IPS-18c (cell line): ENCODE measurements around the gene MAPK1.
"Not testable (repeated sequence)": the region's sequence is repeated elsewhere in the genome, so short reads cannot be mapped to it uniquely, and the experiment has no call there.

Source experiments
- H3K4me3 ChIP-seq: 2 replicates; pipeline ENCODE4 v1.7.0; 2013; ENCODE audit warnings: low read depth, mild to moderate bottlenecking, low read length, moderate library complexity; ENCODE audit not compliant: insufficient read depth
- H3K9me3 ChIP-seq: one replicate; pipeline ENCODE4 v1.6.1; 2013; ENCODE audit warnings: mild to moderate bottlenecking, low read length, moderate library complexity; ENCODE audit not compliant: control insufficient read depth, insufficient read depth

Gene MAPK1

DNA sequence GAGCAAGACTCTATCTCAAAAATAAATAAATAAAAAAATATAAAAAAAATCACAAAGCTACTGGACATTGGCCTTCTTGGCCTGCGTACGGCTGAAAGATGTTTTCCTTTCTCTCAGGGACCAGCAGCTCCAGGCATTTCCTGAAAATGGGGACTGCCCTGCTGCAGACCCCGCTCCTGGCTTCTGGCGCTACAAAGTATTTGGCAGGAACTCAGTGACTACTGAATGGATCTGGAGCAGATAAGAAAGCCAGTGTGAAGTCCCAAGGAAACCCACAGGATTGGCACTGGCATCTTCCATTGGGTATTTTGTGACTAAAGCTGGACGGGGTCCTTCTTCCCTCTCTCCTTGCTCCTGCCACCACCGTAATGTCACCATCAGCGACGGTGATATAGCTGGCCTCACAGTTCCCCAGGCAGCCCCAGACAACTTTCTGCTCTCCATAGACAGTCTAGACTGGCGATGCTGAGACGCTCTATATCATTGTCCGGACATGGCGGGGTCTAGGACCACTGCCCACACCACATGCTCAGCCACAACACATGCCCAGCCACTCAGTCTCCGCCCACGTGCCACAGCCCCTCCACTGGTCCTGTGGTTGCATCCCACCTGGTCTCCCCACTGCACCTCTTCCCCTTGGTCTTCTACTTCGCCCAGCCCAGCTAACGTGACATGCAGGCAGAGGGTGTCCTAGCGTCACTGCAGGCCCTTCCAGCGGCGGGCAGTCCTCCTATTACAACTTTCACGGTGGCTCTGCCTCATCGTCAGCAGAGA lies 109.2 kb downstream of the MAPK1 start:
- Histone ChIP-seq H3K4me3 (no peak overlapping the region), H3K9me3 (no peaks in the 10 kb centered on the region)

GRCh38 chr22:21755851-21756284 lies 111.6 kb downstream of the MAPK1 start:
- H3K9me3 ChIP-seq: no peaks in the 10 kb centered on the region
- no peak overlapping the region for H3K4me3 ChIP-seq

GRCh38 chr22:21754523-21754922 lies 112.9 kb downstream of the MAPK1 start:
- Histone ChIP-seq H3K4me3 (no peak overlapping the region), H3K9me3 (no peaks in the 10 kb centered on the region)

DNA sequence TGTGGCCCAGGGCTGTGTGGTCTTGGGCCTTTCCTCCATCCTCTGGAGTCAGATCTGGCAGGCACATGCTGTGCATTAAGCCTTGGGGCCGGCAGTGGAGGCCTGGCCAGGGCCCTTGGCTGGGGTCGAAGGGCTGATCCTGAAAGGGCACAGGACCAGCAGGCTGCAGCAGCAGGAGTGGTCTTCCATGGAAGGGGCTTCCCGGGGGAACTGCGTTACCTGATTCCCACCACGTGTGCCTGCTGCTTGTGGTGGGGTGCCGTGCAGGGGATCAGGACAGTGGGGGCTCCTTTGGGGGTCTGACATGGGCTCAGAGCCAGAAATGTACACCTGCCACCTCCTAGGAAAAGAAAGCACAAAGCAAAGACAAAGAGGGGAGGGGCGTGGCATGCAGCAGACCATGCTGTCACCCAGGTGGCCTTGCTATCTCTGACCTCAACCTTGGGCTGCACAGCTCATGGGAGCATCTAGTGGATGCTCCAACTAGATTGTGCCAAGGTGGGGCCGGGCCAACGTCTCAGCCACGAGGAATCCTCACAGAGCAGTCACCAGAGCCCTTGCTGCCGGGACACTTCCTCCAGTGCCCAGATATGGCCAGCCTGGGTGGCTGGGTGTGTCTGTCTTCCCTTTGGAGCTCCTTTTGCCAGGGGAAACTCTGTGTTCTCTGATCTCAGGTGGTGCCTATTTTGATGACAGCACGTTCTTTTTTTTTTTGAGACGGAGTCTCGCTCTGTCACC lies 113.9 kb downstream of the MAPK1 start:
- H3K9me3 ChIP-seq: no peaks in the 10 kb centered on the region
- H3K4me3 ChIP-seq: no peak overlapping the region

- H3K4me3 ChIP-seq: no peak overlapping the region
- no peaks in the 10 kb centered on the region for H3K9me3 ChIP-seq
Observed at GRCh38 chr22:21752276-21752675, 115.2 kb downstream of the MAPK1 start.

- no peaks in the 10 kb centered on the region for H3K9me3 ChIP-seq
- H3K4me3 ChIP-seq: no peak overlapping the region
Observed at GRCh38 chr22:21745948-21746347, 121.5 kb downstream of the MAPK1 start.

- not testable (repeated sequence) for H3K9me3 ChIP-seq, H3K4me3 ChIP-seq
Observed at GRCh38 chr22:21744917-21745316, 122.5 kb downstream of the MAPK1 start.

GRCh38 chr22:21741790-21742189 lies 125.7 kb downstream of the MAPK1 start:
- Histone ChIP-seq H3K9me3 (no peaks in the 10 kb centered on the region), H3K4me3 (no peak overlapping the region)

DNA sequence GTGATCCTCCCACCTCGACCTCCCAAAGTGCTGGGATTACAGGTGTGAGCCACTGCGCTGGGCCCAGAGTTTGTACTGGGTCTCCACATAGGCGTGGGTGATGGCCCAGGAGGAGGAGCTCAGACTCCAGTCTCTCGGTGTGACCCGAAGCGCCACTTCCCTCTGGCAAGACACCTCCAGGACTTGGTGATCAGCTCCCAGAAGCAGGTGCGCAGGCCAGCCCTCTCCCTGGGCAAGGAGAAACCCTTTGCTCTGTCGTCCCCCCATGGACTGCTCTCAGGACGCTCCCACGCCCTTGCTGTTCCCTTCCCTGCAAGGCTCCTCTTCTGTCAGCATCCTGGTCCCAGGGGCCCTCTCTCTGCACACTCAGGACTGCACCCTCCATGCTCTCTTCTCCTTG lies 126.4 kb downstream of the MAPK1 start:
- no peak overlapping the region for H3K4me3 ChIP-seq

DNA sequence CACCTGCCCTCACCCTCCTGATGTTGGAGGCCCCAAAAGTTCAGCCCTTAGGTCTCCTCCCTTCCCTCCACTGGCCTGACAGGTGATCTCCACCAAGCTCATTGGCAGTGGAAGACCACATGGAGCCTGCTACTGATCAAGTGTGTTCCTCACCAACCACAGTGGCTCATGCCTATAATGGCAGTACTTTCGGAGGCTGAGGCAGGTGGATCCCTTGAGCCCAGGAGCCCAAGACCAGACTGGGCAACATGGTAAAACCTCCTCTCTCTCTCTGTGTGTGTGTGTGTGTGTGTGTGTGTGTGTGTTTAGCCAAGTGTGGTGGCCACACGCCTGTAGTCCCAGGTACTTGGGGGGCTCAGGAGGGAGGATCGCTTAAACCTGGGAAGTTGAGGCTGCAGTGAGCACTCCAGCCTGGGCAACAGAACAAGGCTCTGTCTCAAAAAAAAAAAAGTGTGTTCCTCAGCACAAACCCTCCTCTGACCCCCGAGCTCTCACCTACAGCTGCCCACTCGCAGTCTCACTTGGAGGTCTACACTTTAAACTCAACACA lies 127.5 kb downstream of the MAPK1 start:
- Histone ChIP-seq H3K4me3 (no peak overlapping the region), H3K9me3 (no peaks in the 10 kb centered on the region)

More for the DNA sequence above, 126.4 kb downstream of the MAPK1 start:
- no peaks in the 10 kb centered on the region for H3K9me3 ChIP-seq

- Histone ChIP-seq H3K4me3 (no peak overlapping the region), H3K9me3 (no peaks in the 10 kb centered on the region)
Observed at GRCh38 chr22:21738966-21739365, 128.5 kb downstream of the MAPK1 start.

DNA sequence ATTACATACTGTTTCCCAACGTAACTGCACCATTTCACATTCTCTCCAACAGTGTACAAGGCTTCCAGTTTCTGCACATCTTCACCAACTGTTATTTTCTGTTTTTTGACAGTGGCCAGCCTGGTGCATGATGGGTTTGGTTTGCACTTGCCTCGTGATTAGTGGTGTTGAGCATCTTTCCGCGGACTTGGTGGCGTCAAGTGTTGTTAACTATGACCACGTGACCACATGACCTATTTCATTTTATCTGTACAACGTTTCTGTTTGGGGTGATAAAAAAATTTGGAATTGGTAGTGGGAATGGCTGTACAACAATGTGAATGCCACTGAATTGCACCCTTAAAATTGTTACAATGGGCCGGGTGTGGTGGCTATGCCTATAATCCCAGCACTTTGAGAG lies 129.4 kb downstream of the MAPK1 start:
- H3K9me3 ChIP-seq: no peaks in the 10 kb centered on the region
- H3K4me3 ChIP-seq: no peak overlapping the region

DNA sequence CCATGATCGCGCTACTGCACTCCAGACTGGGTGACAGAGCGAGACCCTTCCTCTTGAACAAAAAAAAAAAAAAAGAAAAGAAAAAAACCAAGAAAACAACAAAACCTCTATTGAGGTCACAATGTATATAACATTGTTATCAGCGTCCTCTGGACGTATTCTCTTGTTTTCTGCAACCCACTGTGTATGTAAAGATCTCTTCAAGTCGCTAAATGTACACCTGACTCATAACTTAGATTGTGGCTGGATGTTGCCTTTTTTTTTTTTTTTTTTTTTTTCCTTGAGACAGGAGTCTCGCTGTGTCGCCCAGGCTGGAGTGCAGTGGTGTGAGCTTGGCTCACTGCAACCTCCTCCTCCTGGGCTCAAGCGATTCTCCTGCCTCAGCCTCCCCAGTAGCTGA lies 130.5 kb downstream of the MAPK1 start:
- Histone ChIP-seq H3K4me3 (no peak overlapping the region), H3K9me3 (no peaks in the 10 kb centered on the region)

- Histone ChIP-seq H3K9me3 (no peaks in the 10 kb centered on the region), H3K4me3 (peak overlapping the region; percentile 71)
Observed at GRCh38 chr22:21736084-21736642, 131.3 kb downstream of the MAPK1 start.

DNA sequence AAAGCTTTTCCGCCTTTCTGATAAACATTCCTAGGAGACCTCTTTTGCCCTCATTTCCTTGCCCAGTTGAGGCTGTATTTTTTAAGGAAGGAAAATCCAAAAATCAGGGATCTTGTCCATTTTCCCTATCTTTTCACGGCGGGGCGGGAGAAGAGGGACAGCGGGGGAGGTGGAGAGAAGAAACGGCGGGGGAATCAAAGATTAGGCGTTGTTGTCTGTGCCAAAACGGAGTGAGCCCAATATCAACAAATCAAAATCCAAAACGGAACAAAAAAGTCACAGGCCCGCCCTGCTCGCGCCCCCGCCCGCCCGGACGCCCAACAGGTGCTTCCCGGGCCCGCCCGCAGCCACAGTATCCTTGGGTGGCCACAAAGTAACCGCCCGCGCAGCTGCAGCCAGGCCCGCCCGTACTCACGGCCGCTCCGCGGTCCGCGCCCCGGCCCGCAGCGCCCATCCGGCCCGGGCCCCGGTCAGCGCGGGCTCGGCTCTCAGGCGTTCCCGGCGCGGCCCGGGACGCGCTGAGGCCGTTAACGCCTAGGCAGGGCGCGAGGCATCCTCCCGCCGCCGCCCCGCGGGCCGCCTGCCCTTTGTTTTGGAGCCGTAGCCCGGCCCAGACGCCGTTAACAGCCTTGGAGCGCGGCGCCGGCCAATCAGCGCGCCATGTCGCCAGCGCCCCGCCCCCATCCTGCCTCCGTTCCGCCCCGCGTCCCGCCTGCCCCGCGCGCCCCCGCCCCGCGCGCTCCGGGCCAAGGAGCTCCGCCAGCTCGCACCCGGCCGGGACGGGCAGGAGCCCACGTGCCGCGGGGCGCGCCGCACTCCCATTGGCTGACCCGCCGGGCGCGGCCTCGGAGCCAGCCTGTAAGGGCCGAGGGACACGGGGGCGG lies 132.0 kb downstream of the MAPK1 start, which contains the start of gene YPEL1:
YPEL1 (minus strand) TSS at position 595 of the 884 bp plus-strand sequence. CDS start 25,050 bp downstream, outside the sequence.
- Histone ChIP-seq H3K4me3 (peak within 1 kb of the TSS; percentile 72), H3K9me3 (no peaks in the 10 kb centered on the region)

DNA sequence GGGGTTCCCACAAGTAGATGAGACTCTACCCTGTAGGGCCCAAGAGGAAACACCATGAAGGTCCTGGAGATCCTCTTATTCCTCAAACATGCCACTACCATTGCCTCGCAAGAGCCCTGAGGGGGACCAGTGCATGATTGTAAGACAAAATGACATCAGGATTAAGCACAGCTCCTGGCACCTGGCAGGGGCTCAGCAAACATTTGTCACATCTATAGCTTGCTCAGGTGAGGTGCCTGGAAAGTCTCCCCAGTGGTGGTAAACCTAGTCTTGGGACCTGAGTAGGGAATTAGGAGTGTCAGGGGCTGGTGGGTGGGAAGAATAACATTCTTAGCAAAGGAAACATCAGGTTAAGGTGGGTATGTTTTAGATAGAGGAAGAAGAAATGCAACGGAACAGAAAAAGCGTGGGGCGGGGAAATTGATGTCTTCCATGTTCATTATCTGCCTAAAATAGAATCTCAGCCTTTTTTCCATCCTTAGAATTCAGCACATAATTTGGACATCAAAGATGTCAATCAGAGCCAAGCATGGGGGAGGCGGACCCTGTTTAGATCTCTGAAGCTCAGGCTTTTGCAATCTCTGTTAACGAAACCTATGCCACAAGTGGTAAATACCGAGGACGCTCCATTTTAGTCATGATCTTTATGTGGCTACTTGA lies 132.8 kb downstream of the MAPK1 start:
- H3K9me3 ChIP-seq: no peaks in the 10 kb centered on the region
- H3K4me3 ChIP-seq: peak overlapping the region; percentile 72
